Measurements from ENCODE around the gene RBP3. TPM values are rescaled to one million over a fixed set of nuclear protein-coding genes. Genes with fewer than 3 reads are reported as not detected.

Gene RBP3
- total RNA-seq, 1 experiment from 2014 or later, result not detected

DNA sequence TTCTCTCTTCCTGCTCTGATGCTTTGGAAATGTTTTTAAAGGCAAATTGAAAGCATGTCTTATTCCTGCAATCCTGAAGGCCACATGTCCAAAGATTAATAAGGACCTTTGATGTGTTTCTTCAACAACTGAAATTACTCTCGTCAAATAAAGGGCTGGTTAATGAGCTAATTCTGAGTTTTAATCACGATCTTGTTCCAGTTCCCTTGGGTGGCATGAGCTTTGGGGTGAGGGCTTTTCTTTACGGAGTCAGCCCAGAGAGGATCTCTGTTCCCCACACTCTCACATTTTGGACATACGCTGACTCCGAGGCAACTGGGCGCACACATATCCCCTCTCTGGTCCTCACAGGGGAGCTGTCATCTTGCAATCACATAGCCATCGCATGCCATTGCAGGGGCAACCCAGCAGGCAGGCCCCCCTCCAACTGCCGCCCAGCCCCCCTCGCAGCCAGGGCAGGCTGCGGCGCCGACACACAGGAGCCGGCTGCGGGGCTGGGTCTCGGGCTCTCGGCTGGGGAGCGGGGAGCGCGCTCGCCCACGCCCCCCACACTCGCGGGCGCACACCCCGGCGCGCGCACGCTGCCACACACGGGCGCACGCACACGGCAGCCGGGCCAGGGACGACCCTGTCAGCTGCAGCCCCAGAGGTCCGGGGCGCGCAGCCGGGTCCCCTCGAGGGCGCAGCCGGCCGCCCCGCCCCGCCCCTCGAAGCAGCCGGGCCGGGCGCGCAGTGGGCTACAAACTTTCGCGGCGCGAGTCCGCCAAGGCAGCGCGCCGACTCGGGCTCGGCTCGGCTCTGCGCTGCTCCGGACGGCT, 48.3 kb upstream of the RBP3 start, which contains the start of gene GDF10:
Gene GDF10 (plus strand): TSS at position 587 of the 818 bp plus-strand sequence. CDS start 455 bp downstream, outside the sequence.
- TF ChIP-seq ZFX (IDR thresholded peaks at IDR 0.05), result no peak
- TF ChIP-seq ZBTB33 (IDR thresholded peaks at IDR 0.05; ENCODE audit: extremely low read depth, insufficient replicate concordance, low read length), result no peak
- TF ChIP-seq JUND (IDR thresholded peaks at IDR 0.05), result no peak
- TF ChIP-seq, protein P1, sequence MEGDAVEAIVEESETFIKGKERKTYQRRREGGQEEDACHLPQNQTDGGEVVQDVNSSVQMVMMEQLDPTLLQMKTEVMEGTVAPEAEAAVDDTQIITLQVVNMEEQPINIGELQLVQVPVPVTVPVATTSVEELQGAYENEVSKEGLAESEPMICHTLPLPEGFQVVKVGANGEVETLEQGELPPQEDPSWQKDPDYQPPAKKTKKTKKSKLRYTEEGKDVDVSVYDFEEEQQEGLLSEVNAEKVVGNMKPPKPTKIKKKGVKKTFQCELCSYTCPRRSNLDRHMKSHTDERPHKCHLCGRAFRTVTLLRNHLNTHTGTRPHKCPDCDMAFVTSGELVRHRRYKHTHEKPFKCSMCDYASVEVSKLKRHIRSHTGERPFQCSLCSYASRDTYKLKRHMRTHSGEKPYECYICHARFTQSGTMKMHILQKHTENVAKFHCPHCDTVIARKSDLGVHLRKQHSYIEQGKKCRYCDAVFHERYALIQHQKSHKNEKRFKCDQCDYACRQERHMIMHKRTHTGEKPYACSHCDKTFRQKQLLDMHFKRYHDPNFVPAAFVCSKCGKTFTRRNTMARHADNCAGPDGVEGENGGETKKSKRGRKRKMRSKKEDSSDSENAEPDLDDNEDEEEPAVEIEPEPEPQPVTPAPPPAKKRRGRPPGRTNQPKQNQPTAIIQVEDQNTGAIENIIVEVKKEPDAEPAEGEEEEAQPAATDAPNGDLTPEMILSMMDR (IDR thresholded peaks at IDR 0.05 in 2 of 3, conservative IDR thresholded peaks at IDR 0.05 in 1 of 3; ENCODE audit: borderline replicate concordance in 1 of 3, insufficient read depth in 1 of 3, low read depth in 2 of 3, low read length in 2 of 3), result no peak
- no peak for TF ChIP-seq ATF3 (IDR thresholded peaks at IDR 0.05)
- TF ChIP-seq, protein P2, sequence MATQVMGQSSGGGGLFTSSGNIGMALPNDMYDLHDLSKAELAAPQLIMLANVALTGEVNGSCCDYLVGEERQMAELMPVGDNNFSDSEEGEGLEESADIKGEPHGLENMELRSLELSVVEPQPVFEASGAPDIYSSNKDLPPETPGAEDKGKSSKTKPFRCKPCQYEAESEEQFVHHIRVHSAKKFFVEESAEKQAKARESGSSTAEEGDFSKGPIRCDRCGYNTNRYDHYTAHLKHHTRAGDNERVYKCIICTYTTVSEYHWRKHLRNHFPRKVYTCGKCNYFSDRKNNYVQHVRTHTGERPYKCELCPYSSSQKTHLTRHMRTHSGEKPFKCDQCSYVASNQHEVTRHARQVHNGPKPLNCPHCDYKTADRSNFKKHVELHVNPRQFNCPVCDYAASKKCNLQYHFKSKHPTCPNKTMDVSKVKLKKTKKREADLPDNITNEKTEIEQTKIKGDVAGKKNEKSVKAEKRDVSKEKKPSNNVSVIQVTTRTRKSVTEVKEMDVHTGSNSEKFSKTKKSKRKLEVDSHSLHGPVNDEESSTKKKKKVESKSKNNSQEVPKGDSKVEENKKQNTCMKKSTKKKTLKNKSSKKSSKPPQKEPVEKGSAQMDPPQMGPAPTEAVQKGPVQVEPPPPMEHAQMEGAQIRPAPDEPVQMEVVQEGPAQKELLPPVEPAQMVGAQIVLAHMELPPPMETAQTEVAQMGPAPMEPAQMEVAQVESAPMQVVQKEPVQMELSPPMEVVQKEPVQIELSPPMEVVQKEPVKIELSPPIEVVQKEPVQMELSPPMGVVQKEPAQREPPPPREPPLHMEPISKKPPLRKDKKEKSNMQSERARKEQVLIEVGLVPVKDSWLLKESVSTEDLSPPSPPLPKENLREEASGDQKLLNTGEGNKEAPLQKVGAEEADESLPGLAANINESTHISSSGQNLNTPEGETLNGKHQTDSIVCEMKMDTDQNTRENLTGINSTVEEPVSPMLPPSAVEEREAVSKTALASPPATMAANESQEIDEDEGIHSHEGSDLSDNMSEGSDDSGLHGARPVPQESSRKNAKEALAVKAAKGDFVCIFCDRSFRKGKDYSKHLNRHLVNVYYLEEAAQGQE (IDR thresholded peaks at IDR 0.05; ENCODE audit: low read depth), result no peak
- TF ChIP-seq, protein P3, sequence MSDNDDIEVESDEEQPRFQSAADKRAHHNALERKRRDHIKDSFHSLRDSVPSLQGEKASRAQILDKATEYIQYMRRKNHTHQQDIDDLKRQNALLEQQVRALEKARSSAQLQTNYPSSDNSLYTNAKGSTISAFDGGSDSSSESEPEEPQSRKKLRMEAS (IDR thresholded peaks at IDR 0.05), result no peak
- no peak for TF ChIP-seq FOSL1 (IDR thresholded peaks at IDR 0.05; ENCODE audit: low read depth)
- TF ChIP-seq CBX3 (IDR thresholded peaks at IDR 0.05; ENCODE audit: low read depth), result no peak
- TF ChIP-seq ZNF274 (IDR thresholded peaks at IDR 0.05; ENCODE audit: low read depth, low read length), result no peak
- TF ChIP-seq SP1 (IDR thresholded peaks at IDR 0.05; ENCODE audit: low read depth), result no peak
- TF ChIP-seq RAD21 (IDR thresholded peaks at IDR 0.05; ENCODE audit: low read depth), result no peak
- no peak for TF ChIP-seq TCF7L2 (IDR thresholded peaks at IDR 0.05; ENCODE audit: borderline replicate concordance, extremely low read depth, insufficient read depth, insufficient read length)
- no peak for TF ChIP-seq CEBPB (IDR thresholded peaks at IDR 0.05; ENCODE audit: low read depth)
- no peak for TF ChIP-seq EGR1 (IDR thresholded peaks at IDR 0.05; ENCODE audit: low read depth)
- no peak for TF ChIP-seq POLR2A (IDR thresholded peaks at IDR 0.05; ENCODE audit: borderline replicate concordance, extremely low read depth, insufficient read depth, insufficient read length)
- TF ChIP-seq YY1 (IDR thresholded peaks at IDR 0.05; ENCODE audit: extremely low read depth, insufficient replicate concordance, low read depth, low read length), result no peak
- no peak for TF ChIP-seq SRF (IDR thresholded peaks at IDR 0.05; ENCODE audit: low read depth)
- no peak for TF ChIP-seq SIN3A (IDR thresholded peaks at IDR 0.05; ENCODE audit: low read depth)
- Histone ChIP-seq H3K9me2 (ENCODE audit: insufficient read depth) (no peaks in the 10 kb centered on the region), H3K36me3 (ENCODE audit: control insufficient read depth in 1 of 2, insufficient read depth in 2 of 2, low read length in 2 of 2) (no peaks in the 10 kb centered on the region), H4K20me1 (ENCODE audit: insufficient read depth) (no peaks in the 10 kb centered on the region), H3K79me2 (ENCODE audit: insufficient read depth, low read length) (no peaks in the 10 kb centered on the region), H3K4me2 (ENCODE audit: low read length) (no peak within 1 kb of the TSS), H3K9ac (ENCODE audit: low read length) (no peak within 1 kb of the TSS), H3K9me3 (ENCODE audit: control insufficient read depth in 1 of 2, insufficient read depth in 1 of 2, low read depth in 1 of 2, low read length in 2 of 2) (no peaks in the 10 kb centered on the region), H3K4me3 (replicated peaks in 1 of 2; ENCODE audit: low read depth in 1 of 2, low read length in 2 of 2) (no peak within 1 kb of the TSS), H2AFZ (ENCODE audit: low read depth, low read length, poor library complexity, severe bottlenecking) (no peak within 1 kb of the TSS), H3K27me3 (ENCODE audit: insufficient read depth, low read length) (0 out of 2 replicates have a peak, but pooled peaks cover 11% of the 10 kb centered on the region), H3K27ac (ENCODE audit: low read depth, low read length) (no peak within 1 kb of the TSS), H3K4me1 (ENCODE audit: control insufficient read depth in 1 of 2, insufficient read depth in 2 of 2, low read length in 2 of 2) (no peaks in the 10 kb centered on the region)
- RAD21 ChIA-PET (ENCODE audit: low non-redundant PET in 1 of 2, low total read pairs in 2 of 2, uncharacterized antibody in 2 of 2, unreplicated experiment in 2 of 2), result no interaction called here
- BruUV-seq (replicated peaks), result no TSS peak
- DNase-seq (ENCODE audit: low read depth, low spot score), result no peak
- intact Hi-C loops (cut with micrococcal nuclease), result no loop called here
- CTCF ChIA-PET, result no interaction called here
- POLR2A ChIA-PET, result no interaction called here
- ATAC-seq, result no peak
